Spinal cord (tissue), 10 donors: ENCODE data around the gene SLC39A13. TPM values are rescaled to one million over a fixed set of nuclear protein-coding genes. Genes with fewer than 3 reads are reported as not detected.
A peak's percentile ranks its signal among the peaks of the same experiment; 100 is the strongest.

Experiments
- DNase-seq, 6 donors: peaks; one replicate each; pipeline versions ENCODE4 v3.0.0 to v3.0.0-alpha.2; 2013 to 2015; ENCODE audit warnings: low spot score in 6 of 6, low read depth in 4 of 6
- H3K27ac ChIP-seq: one replicate; pipeline ENCODE4 v1.5.1; 2013; ENCODE audit warnings: low read depth, low read length, control low read depth
- H3K27me3 ChIP-seq: one replicate; pipeline ENCODE4 v1.6.1; 2013; ENCODE audit warnings: low read length; ENCODE audit not compliant: control insufficient read depth, insufficient read depth
- H3K36me3 ChIP-seq: one replicate; pipeline ENCODE4 v1.6.1; 2013; ENCODE audit warnings: low read length; ENCODE audit not compliant: control insufficient read depth, insufficient read depth
- H3K4me1 ChIP-seq: one replicate; pipeline ENCODE4 v1.6.1; 2013; ENCODE audit warnings: low read length; ENCODE audit not compliant: control insufficient read depth, insufficient read depth
- H3K4me3 ChIP-seq: one replicate; pipeline ENCODE4 v1.5.1; 2013; ENCODE audit warnings: low read depth, low read length, control low read depth
- H3K9me3 ChIP-seq: one replicate; pipeline ENCODE4 v1.6.1; 2013; ENCODE audit warnings: low read length; ENCODE audit not compliant: control insufficient read depth, insufficient read depth
- WGBS: methylation state at CpG from one replicate; pipeline ENCODE4 v1.1.5; 2013; ENCODE audit warnings: missing lambda C conversion rate; ENCODE audit not compliant: insufficient coverage; 5-methylcytosine and 5-hydroxymethylcytosine counted together
- polyA plus RNA-seq, 2 donors: library from polyadenylated mRNA; unstranded; fragments of 120-200 nt; gene quantifications; one replicate each; pipeline ENCODE4 v1.2.1, GENCODE V29; 2013; ENCODE audit not compliant: insufficient read length in 2 of 2
- total RNA-seq, 2 donors: library from RNA; depleted of rRNA in 1 of 2; stranded (reverse); fragments of 120-200 nt in 1 of 2; fragments of >200 nt in 1 of 2; gene quantifications; one replicate each; pipeline versions ENCODE4 v1.2.3 to v1.2.4, GENCODE V29; 2013 to 2014
- donor health status: healthy.

SLC39A13 gene
- total and polyA plus RNA-seq, 4 donors: 18.7 to 51.4 (median 42.0) TPM

DNA sequence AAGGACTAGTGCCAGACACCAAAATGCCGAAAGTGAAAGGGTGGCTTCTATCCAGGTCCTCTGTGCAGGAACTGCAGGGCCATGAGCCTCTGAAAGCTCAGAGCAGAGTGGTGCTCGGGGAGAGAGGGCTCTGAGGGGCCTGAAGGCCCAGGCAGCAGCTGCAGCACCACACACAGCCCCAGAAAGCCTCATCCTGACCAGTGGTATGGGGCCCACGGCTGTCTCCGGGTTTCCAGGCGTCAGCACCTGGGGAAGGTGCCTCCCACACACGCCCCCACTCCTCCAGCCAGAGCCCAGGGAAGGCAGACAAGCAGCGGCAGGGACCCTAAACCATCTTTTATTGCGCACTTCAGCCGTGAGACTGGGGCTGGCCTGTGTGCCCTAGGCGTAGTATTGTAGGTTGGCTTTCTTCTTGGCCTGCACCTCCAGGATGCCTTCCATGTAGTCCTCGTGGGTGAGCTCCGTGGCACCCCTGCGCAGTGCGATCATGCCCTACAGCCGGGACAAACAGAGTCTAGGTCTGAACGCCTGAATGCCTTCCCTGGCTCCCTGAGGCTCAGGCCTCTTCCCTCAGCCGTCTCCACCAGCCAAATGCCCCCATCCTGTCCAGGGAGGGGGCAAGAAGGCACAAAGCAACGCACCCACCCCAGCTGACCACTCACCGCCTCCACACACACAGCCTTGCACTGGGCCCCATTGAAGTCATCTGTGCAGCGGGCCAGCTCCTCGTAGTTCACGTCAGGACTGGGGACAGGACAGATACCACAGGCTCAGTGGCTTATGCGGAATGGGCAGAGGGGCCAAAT is 10.3 kb downstream of the SLC39A13 start:
- WGBS: 90% methylated on average over 18 of the region's 23 CpGs

DNA sequence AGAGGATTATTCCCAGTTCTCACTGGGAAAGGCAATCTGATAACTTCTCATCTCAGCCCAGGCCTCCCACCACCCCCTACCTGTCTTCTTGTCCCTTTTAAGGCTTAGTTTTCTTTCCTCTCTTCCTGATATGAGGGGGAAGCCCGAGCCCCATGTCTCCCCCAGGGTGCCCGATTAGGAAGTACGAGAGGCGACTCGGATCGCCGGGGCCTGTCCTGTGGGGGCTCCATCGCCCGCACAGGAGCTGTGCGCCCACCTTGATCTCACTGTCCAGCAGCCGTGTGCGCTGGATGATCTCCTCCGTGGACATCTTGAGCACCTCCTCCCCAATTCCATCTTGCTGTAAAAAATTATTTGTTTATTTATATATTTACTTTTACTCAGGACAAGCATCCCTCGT is 17.2 kb downstream of the SLC39A13 start:
- peaks cover 45% of the 10 kb centered on the region for H3K36me3 ChIP-seq
- WGBS: 0% methylated on average over 11 of the region's 14 CpGs
- peaks cover 22% of the 10 kb centered on the region for H3K4me1 ChIP-seq
- H3K27ac ChIP-seq: peak overlapping the region; percentile 93
- DNase-seq: no peak
- no peaks in the 10 kb centered on the region for H3K9me3 ChIP-seq
- peak overlapping the region; percentile 98 for H3K4me3 ChIP-seq
- H3K27me3 ChIP-seq: no peaks in the 10 kb centered on the region

More for the DNA sequence above, 10.3 kb downstream of the SLC39A13 start:
- H3K4me3 ChIP-seq: no peak overlapping the region
- H3K27me3 ChIP-seq: no peaks in the 10 kb centered on the region
- H3K4me1 ChIP-seq: peaks cover 19% of the 10 kb centered on the region
- peaks cover 97% of the 10 kb centered on the region for H3K36me3 ChIP-seq
- no peaks in the 10 kb centered on the region for H3K9me3 ChIP-seq
- no peak for DNase-seq
- no peak overlapping the region for H3K27ac ChIP-seq

DNA sequence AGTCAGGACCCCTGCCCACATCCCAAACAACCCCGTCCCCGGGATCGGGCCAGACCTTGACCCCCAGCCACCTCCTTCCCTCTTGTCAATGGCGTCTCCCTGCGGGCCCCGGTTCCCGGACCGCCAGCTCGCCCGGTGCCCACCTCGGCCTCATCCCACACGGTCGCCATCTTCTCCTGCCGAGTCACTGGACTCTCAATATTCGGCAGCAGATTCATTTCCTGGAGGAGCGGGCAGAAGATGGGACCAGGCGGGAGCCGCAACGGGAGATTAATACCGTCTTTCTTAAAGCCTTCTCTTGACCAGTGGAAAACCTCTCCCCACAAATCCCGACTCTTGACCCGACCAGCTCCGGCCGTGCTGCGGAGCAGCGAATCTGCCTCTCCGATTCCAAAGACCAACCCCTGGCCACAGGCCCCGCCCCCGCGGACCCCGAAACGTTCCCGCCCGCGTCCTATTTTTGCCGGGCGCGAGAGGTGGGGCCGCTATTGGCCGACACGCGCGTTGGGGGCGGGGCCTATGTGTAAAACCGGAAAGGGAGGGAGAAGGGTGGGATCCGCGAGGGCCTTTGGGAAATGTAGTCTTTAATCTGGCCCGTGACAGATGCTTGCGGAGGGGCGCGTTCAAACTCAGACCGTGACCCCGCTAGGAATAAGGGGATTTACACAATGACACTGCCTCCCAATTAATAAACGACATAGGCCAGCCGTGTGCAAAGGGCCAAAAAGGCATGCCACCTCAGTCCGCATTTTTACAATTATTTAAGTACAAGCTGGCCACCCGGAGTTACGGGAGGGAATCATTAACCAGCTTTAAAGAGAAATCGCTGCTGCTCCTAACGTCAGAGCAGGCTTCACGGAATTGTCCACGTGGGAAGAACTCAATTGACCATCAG is 17.9 kb downstream of the SLC39A13 start, which contains the start of gene PSMC3:
PSMC3 (minus strand) TSS at position 378 of the 895 bp plus-strand sequence; CDS start at position 218, 160 bp downstream.
- peak within 1 kb of the TSS; percentile 93 for H3K27ac ChIP-seq
- DNase-seq: peak; percentile 94 to 99 (median 98)
- H3K36me3 ChIP-seq: peaks cover 38% of the 10 kb centered on the region
- H3K27me3 ChIP-seq: no peaks in the 10 kb centered on the region
- peaks cover 22% of the 10 kb centered on the region for H3K4me1 ChIP-seq
- H3K4me3 ChIP-seq: peak within 1 kb of the TSS; percentile 98
- no peaks in the 10 kb centered on the region for H3K9me3 ChIP-seq
- under 1% methylated on average over 57 of the region's 62 CpGs for WGBS

DNA sequence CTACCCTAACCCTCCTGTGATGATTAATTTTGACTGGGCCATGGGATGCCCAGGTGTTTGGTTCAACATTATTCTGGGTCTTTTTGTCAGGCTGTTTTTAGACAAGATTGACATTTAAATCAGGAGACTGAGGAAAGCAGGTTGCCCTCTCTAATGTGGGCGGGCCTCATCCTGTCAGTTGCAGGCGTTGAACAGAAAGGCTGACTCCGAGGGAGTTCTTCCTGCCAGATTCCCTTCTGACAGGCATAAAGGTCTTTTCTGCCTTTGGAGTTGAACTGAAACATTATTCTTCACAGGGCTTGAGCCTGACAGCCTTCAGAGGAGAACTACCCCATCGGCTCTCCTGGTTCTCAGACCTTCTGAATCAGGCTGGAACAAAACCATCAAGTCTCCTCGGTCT is 22.1 kb downstream of the SLC39A13 start:
- Histone ChIP-seq H3K27me3 (no peaks in the 10 kb centered on the region), H3K4me1 (peaks cover 31% of the 10 kb centered on the region), H3K4me3 (no peak overlapping the region), H3K36me3 (no peaks in the 10 kb centered on the region), H3K9me3 (no peaks in the 10 kb centered on the region), H3K27ac (no peak overlapping the region)
- WGBS: 61% methylated on average over 4 of the region's 5 CpGs
- DNase-seq: no peak

DNA sequence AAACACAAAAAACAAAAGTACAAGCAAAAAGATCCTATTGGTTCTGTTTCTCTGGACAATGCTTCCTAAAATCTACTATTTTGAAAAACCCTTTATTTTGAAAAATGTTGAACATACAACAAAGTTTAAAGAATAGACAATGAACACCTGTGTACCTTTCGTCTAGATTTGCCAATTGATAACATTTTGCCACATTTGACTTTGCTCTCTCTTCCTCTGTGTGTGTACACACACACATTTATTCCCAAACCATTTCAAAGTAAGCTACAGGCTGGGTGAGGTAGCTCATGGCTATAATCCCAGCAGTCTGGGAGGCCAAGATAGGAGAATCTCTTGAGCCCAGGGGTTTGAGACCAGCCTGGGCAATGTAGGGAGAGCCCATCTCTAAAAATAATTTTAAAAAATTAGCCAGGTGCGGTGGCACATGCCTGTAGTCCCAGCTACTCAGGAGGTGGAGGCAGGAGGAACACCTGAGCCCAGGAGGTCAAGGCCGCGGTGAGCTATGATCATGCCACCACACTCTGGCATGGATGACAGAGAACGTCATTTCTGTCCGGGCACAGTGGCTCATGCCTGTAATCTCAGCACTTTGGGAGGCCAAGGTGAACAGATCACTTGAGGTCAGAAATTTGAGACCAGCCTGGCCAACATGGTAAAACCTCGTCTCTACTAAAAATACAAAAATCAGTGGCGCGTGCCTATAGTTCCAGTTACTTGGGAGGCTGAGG is 23.1 kb downstream of the SLC39A13 start:
- Histone ChIP-seq H3K27ac (no peak overlapping the region), H3K4me1 (peaks cover 35% of the 10 kb centered on the region), H3K36me3 (no peaks in the 10 kb centered on the region), H3K4me3 (no peak overlapping the region), H3K27me3 (no peaks in the 10 kb centered on the region), H3K9me3 (no peaks in the 10 kb centered on the region)
- DNase-seq: no peak
- WGBS: 95% methylated on average over 8 of the region's 9 CpGs

DNA sequence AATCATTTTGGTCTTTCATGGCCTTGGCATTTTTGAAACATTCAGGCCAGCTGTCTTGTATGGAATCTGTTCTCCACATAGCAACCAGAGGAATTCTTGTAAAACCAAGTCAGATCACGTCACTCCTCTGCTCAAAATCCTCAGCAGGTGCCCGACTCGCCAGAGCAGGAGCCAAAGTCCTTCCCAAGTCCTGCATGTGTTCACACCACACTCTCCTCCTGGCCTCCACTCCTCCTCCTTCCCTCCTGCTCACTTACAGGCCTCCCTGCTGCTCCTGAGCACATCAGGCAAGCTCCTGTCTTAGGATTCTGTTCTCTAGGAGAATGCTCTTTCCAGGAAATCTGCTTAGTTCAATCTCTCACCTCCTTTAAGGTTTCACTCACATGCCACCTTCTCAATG is 24.8 kb downstream of the SLC39A13 start:
- Histone ChIP-seq H3K27ac (no peak overlapping the region), H3K4me1 (peaks cover 38% of the 10 kb centered on the region), H3K4me3 (no peak overlapping the region), H3K9me3 (no peaks in the 10 kb centered on the region), H3K36me3 (no peaks in the 10 kb centered on the region), H3K27me3 (no peaks in the 10 kb centered on the region)
- DNase-seq: no peak
- 51% methylated on average over 3 of the region's 3 CpGs for WGBS

DNA sequence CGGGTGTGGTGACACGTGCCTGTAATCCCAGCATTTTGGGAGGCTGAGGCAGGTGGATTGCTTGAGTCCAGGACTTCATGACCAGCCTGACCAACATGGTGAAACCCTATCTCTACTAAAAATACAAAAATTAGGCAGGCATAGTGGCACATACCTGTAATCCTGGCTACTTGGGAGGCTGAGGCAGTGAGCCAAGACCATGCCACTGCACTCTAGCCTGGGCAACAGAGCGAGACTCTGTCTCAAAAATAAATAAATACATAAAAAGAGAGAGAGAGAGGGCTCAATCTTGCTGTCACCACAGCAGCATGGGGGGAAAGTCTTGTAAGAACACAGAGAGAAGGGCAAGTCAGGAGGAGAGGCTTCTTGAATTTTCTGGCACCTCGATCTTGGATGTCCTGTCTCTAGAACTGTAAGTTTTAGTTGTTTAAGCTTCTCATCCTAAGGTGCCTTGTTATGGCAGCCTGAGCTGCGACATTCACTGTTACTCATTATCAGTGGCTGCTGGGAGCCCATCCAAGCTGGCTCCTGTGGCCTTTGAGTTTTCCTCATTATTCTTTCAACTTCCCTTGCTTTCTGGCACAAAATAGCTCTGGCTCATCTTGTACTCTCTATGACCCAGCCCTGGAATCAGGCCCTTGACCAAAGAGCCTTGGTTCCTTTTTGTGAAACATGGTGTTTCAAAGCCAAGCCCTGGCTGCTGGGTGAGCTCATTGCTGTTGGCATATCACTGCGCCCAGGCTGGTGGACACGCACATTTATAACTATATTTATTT is 25.8 kb downstream of the SLC39A13 start:
- H3K36me3 ChIP-seq: no peaks in the 10 kb centered on the region
- WGBS: 51% methylated on average over 4 of the region's 7 CpGs
- no peak overlapping the region for H3K4me3 ChIP-seq
- peak overlapping the region; percentile 43 for H3K27ac ChIP-seq
- H3K27me3 ChIP-seq: no peaks in the 10 kb centered on the region
- no peaks in the 10 kb centered on the region for H3K9me3 ChIP-seq
- H3K4me1 ChIP-seq: peaks cover 46% of the 10 kb centered on the region
- DNase-seq: peak in 3 of 6 donors; percentile 51 to 83 (median 72)

DNA sequence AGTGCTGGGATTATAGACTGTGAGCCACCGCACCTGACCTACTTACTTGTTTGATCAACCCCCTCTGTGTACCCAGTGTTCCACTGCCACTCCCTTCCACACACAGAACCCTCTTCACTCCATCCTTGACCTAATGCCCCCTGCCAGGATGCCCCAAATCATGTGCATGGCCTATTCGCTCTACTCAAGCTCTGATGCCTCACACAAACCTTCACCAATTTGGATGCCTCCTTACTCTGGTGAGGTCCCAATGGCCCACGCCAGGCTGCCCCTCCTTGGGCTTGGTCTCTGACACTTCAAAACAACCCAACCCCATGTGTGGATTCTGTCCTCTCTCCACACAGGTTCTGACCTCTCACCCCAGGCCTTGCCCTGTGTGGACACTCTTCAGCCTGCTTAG is 27.3 kb downstream of the SLC39A13 start:
- no peak for DNase-seq
- 89% methylated on average over 3 of the region's 3 CpGs for WGBS
- Histone ChIP-seq H3K4me1 (peaks cover 46% of the 10 kb centered on the region), H3K27me3 (no peaks in the 10 kb centered on the region), H3K27ac (no peak overlapping the region), H3K36me3 (no peaks in the 10 kb centered on the region), H3K4me3 (no peak overlapping the region), H3K9me3 (no peaks in the 10 kb centered on the region)

DNA sequence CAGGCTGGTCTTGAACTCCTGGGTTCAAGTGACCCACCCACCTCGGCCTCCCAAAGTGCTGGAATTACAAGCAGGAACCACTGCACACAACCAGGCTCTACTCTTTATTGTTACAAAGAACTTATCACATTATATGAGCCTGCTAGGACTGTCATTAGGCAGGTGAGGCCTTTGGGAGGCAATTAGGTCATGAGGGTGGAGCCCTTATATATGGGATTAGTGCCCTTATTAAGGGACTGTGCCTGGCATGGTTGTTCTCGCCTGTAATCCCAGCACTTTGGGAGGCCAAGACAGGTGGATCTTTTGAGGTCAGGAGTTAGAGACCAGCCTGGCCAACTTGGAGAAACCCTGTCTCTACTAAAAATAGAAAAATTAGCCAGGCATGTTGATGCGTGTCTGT is 28.3 kb downstream of the SLC39A13 start:
- no peak overlapping the region for H3K27ac ChIP-seq
- H3K27me3 ChIP-seq: no peaks in the 10 kb centered on the region
- H3K36me3 ChIP-seq: no peaks in the 10 kb centered on the region
- no peak for DNase-seq
- H3K4me1 ChIP-seq: peaks cover 46% of the 10 kb centered on the region
- H3K9me3 ChIP-seq: no peaks in the 10 kb centered on the region
- WGBS: 90% methylated on average over 3 of the region's 3 CpGs
- H3K4me3 ChIP-seq: no peak overlapping the region
